ENCODE results near the gene IL4I1. TPM values are rescaled to one million over a fixed set of nuclear protein-coding genes. Genes with fewer than 3 reads are reported as not detected.

IL4I1 gene
- total and polyA plus RNA-seq, 12 donors = 0.18 to 3.2 (median 1.2) TPM

- H3K27me3 ChIP-seq = no peaks in the 10 kb centered on the region
- TF ChIP-seq CTCF (IDR thresholded peaks at IDR 0.05) (no peak), POLR2A (IDR thresholded peaks at IDR 0.05) (no peak)
- intact Hi-C loops (cut with DNase I) = no loop called here
- 90 to 99% (median 96%) methylated on average over 5 to 14 of the region's 14 CpGs for WGBS, 4 donors
- H3K36me3 ChIP-seq (replicated peaks in 1 of 2) = peaks cover 0 to 78% of the 10 kb centered on the region in 2 donors
- H3K4me1 ChIP-seq (replicated peaks in 1 of 2) = peaks cover 8 to 9% of the 10 kb centered on the region in 2 donors
- H3K4me3 ChIP-seq = no peak overlapping the region
- no peak overlapping the region for H3K27ac ChIP-seq
- H3K9me3 ChIP-seq (replicated peaks in 1 of 3) = no peaks in the 10 kb centered on the region
- DNase-seq = peak in 2 of 7 donors; percentile 10 to 14
These were observed 14.0 kb downstream of the IL4I1 start for GRCh38 chr19:49882643-49883042.

GRCh38 chr19:49881672-49882394 lies 14.9 kb downstream of the IL4I1 start:
- intact Hi-C loops (cut with DNase I) = no loop called here
- peaks cover 0 to 78% of the 10 kb centered on the region in 2 donors for H3K36me3 ChIP-seq (replicated peaks in 1 of 2)
- 83 to 89% (median 87%) methylated on average over 30 to 31 of the region's 31 CpGs for WGBS, 4 donors
- TF ChIP-seq CTCF (IDR thresholded peaks at IDR 0.05) = no peak
- TF ChIP-seq POLR2A (IDR thresholded peaks at IDR 0.05) = no peak
- H3K27ac ChIP-seq = no peak overlapping the region
- H3K4me1 ChIP-seq (replicated peaks in 1 of 2) = peaks cover 8 to 9% of the 10 kb centered on the region in 2 donors
- no peaks in the 10 kb centered on the region for H3K27me3 ChIP-seq
- H3K4me3 ChIP-seq = no peak overlapping the region
- no peaks in the 10 kb centered on the region for H3K9me3 ChIP-seq (replicated peaks in 1 of 3)
- DNase-seq = peak in 4 of 7 donors; percentile 8 to 54 (median 24)

- Histone ChIP-seq H3K27me3 (no peaks in the 10 kb centered on the region), H3K36me3 (replicated peaks in 1 of 2) (peaks cover 0 to 72% of the 10 kb centered on the region in 2 donors), H3K4me3 (no peak overlapping the region), H3K4me1 (replicated peaks in 1 of 2) (peaks cover 8 to 9% of the 10 kb centered on the region in 2 donors), H3K9me3 (replicated peaks in 1 of 3) (no peaks in the 10 kb centered on the region), H3K27ac (no peak overlapping the region)
- DNase-seq = peak in 3 of 7 donors; percentile 8 to 26 (median 15)
- intact Hi-C loops (cut with DNase I) = no loop called here
- TF ChIP-seq POLR2A (IDR thresholded peaks at IDR 0.05) = no peak
- TF ChIP-seq CTCF (IDR thresholded peaks at IDR 0.05) = no peak
- 94 to 97% (median 95%) methylated on average over 8 to 17 of the region's 17 CpGs for WGBS, 4 donors
These were observed 15.5 kb downstream of the IL4I1 start for GRCh38 chr19:49881186-49881585.

- no peak for TF ChIP-seq CTCF (IDR thresholded peaks at IDR 0.05)
- no peaks in the 10 kb centered on the region for H3K9me3 ChIP-seq (replicated peaks in 1 of 3)
- H3K36me3 ChIP-seq (replicated peaks in 1 of 2) = peaks cover 0 to 65% of the 10 kb centered on the region in 2 donors
- H3K27ac ChIP-seq = no peak overlapping the region
- H3K27me3 ChIP-seq = no peaks in the 10 kb centered on the region
- intact Hi-C loops (cut with DNase I) = no loop called here
- H3K4me1 ChIP-seq (replicated peaks in 1 of 2) = peaks cover 11 to 15% of the 10 kb centered on the region in 2 donors
- DNase-seq = peak in 5 of 7 donors; percentile 9 to 55 (median 26)
- WGBS, 4 donors = 86 to 92% (median 88%) methylated on average over 4 to 10 of the region's 10 CpGs
- no peak overlapping the region for H3K4me3 ChIP-seq
These were observed 16.4 kb downstream of the IL4I1 start for GRCh38 chr19:49880162-49880869.

Data from adrenal gland (tissue), 12 donors.